C1 segment of cervical spinal cord (tissue), 14 donors: ENCODE data around the gene DDIT3.

Experiments
- DNase-seq, 14 donors: peaks; one replicate each; lab custom pipeline; 2025; lab: John Stamatoyannopoulos, UW

DDIT3 gene

DNA sequence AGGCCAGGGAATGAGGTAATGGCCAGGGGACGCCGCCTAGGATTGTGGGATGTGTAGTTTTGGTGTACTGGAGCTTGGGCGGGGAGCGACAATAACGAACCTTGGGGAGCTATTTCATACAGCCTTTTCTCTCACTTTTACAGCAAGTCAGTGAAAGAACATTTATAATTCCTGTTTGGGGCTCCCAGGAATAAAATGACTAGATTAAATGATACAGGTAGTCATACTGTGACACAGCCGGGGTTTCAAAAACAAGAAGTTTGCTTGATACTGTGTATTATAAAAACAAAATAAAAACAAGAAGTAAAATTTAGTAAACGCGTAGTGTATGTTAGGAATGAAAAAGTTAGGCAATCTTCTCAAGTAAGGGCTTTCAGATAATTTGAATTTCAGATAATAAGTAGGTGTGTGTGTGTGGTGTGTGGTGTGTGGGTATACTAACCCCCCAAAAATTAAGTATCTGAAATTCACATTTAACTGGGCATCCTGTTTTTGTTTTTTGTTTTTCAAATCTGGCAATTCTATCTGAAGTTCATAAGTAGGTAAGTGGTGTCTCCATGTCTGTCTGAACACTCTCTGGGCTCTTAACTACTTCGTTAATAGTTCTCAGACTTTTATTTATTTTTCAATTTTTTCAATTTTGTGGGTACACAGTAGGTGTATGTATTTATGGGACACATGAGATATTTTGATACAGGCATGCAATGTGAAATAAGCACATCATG is 27.1 kb upstream of the DDIT3 start:
- no peak for DNase-seq

DNA sequence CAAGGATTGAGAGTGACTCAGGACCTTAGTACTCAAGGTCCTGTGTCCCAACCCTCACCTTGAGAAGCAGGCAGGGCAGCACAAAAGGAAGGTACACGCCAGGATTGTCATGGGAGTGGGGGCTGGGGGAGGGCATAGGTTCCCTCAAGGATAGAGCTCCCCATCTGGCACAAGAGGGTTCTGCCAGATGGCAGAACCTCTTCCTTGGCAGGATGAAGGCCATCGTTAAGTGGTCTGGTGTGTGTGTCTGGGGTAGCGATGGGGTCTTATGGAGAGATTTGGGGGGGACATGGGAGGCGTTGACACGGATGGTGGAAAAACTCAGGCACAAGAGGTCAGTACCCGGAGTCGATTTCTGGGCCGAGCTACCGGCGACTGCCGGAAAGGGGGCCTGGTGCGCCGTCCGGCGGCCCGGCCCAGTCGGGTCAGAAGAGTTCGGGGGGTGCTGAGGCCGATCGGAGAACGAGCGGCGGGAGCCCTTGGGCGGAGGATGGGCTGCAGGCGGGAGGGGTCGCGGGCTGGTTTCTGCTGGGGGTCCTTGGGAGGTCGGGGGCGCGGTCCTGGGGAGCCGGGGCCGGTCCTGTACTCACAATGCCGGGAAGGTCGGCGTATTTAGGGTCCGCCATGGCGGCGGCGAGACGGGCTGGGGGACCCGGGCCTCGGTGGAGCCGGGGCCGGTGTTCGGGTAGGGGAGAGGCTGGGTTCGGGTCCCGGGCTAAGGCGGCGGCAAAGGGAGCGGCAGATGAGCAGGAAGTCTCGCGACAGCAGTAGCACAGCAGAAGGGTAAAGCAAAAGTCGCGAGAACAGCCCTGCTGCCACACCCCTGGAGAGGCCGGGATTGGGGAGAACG is 26.3 kb upstream of the DDIT3 start, which contains the start of gene DCTN2:
DCTN2 (minus strand) TSS at position 755 of the 850 bp plus-strand sequence; CDS start at position 626, 129 bp downstream.
- peak; percentile 47 to 95 (median 89) for DNase-seq

GRCh38 chr12:57545809-57546437 is 25.6 kb upstream of the DDIT3 start:
- no peak for DNase-seq

DNA sequence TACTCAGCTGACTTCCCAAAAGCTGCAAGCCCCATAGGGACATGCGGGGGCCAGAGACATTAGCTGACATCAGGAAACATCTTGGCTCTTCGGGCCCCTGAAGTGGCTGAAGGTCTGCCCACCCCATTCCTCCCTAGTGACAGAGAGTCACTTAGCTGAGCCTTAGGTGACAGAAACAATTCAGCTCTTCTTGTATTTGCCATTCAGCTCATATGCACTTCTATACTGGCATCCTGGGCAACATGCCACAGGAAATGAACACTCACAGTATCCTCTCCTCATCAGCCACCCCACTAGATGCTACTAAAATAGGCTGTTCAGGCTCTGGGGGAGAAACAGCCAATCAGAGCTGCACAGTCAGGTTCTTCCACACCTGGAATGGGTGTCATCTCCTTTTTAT is 23.3 kb upstream of the DDIT3 start:
- no peak for DNase-seq

DNA sequence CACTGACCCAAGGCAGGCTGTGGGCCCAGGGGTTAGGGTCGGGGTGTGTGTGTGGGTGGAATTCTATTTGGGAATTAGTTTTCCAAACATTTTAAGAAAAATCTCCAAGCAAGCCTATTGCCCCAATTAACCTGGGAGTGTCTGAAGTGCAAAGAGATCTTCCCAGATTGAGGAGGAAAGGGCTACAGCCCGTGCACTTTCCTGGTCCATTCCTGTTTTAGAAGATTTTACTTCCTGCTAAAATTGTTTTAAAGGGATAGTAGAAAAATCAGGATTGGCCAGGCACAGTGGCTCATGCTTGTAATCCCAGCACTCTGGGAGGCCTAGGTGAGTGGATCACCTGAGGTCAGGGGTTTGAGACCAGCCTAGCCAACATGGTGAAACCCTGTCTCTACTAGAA is 21.4 kb upstream of the DDIT3 start:
- DNase-seq: no peak

- DNase-seq: no peak
Observed at GRCh38 chr12:57541001-57541400, 20.7 kb upstream of the DDIT3 start.

- DNase-seq: no peak
Observed at GRCh38 chr12:57539134-57539768, 18.9 kb upstream of the DDIT3 start.

DNA sequence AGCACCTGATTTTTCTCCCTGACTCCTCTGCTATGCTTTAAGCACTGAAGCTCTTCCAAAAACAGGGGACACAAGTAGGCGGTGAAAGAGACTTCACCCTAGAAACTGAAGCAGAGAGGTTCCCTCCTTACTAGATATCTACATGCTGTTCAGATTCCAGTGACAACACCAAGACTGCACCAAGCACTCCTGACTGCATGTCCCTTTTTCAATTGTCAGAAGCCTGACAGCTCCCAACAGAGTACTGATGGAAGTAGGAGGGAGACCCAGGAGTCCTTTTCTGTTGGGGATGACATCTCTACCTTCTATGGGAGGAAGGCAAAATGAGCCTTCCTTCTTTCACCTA is 16.3 kb upstream of the DDIT3 start:
- DNase-seq: no peak

- no peak for DNase-seq
Observed at GRCh38 chr12:57535764-57536596, 15.7 kb upstream of the DDIT3 start.

- DNase-seq: no peak
Observed at GRCh38 chr12:57534991-57535543, 14.8 kb upstream of the DDIT3 start.

DNA sequence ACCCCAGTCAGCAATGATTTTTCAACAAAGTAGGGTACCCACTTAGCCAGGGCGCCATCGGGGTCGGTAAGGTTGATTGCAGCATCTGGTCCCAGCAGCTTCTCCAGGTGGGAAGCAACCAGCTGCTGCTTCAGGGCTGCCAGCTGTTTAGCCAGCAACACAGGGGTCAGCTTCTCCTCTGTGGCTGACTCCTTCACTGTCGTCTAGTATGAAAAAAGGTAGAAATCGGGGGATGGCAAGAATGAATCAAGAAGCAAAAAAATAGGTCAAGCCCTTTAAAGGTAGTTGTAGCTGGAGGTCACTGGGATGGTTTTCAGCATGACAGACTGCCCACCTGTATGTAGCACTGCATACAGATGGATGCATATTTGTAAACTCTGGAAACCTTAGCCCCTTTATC is 13.9 kb upstream of the DDIT3 start:
- DNase-seq: no peak

- no peak for DNase-seq
Observed at GRCh38 chr12:57533108-57533507, 12.8 kb upstream of the DDIT3 start.

- DNase-seq: no peak
Observed at GRCh38 chr12:57531836-57532235, 11.5 kb upstream of the DDIT3 start.

GRCh38 chr12:57530396-57531142 is 10.3 kb upstream of the DDIT3 start:
- DNase-seq: no peak

DNA sequence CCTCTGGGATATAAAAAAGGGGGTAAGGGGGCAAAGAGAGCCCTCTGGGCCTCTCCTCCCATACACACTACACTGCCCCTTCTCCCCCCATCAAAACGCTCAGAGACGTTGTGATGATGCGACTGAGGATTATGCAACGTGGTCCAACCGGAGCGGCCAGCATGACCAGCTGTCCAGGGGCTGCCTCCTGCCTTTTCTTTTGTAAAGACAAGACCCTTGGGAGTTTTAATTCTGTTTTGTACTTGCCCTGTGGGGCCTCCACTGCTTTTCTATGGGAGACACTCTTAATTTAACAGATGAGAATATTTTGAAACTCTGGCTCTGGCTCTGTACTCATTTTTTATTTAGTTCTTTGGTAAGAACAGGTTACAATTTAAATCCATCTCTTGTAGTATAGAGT is 9.5 kb upstream of the DDIT3 start:
- DNase-seq: no peak

DNA sequence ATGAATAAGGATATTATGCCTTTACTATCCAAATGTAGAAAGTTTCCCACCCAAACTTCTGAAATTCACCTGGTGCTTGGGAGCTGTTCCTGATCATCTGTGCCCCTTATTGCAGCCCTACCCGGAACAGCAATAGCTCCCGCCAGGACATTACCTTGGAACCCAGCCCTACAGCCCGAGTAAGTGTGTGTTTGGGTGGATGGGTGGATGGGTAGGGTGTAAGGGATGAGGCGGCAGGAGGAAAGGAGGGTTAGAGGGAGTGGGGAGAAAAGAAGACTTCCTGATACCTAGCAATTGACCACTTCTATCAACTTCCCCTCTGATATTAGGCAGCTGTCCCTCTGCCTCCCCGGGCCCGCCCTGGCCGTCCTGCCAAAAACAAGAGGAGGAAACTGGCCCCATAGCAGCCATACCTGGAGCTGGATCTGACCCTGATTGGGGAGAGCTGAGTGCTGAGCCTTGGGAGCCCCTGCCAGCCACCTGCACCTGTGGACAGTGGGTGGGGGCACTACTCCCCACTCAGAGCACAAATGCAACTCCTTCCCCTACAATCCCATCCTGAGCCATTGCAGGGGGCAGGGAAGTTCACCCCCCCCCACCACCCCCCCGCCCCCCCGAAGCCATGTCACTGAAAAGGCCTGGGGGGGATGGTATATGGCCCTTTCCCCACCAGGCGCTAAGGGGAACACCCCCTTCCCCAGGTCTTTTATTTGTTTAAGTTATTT is 8.7 kb upstream of the DDIT3 start:
- DNase-seq: no peak

DNA sequence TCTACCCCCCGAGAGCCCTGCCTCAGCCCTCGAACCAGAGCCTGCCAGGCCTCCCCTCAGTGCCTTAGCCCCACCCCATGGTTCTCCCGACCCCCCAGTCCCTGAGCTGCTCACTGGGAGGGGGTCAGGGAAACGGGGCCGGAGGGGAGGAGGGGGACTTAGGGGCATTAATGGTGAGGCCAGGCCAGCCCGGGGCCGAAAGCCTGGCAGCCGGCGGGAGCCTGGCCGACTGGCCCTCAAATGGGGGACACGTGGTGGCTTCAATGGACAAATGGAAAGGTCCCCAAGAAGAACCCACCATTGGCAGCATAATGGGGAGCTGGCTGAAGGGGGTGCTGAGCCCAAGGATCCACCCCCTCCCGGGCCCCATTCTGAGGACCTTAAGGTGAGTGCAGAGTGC is 7.9 kb upstream of the DDIT3 start:
- no peak for DNase-seq

DNA sequence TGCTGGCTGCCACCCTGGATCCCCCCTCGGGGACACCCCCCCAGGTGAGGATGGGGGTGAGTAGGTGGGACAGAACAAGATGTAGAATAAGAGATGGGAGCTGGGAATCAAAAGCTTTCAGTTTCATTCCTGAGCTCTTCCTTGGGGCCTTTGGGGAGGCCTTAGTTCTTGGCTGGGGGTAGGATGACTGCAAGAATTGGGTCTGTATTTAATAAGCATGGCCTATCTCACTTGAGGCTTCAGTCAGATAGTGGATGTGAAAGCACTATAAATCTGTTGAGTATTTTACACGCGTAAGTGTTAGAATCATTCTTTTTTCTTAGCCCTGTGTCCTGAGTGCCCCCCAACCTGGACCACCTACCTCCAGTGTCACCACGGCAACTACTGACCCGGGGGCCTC is 6.9 kb upstream of the DDIT3 start:
- no peak for DNase-seq

GRCh38 chr12:57526477-57527126 is 6.3 kb upstream of the DDIT3 start:
- no peak for DNase-seq
